H1 (cell line): ENCODE results near the gene ITPRIPL2. TPM values are rescaled to one million over a fixed set of nuclear protein-coding genes. Genes with fewer than 3 reads are reported as not detected.

ENCODE experiments used
- FOSL1 ChIP-seq: IDR thresholded peaks from 2 replicates; pipeline ENCODE4 v1.6.1; 2011; ENCODE audit warnings: mild to moderate bottlenecking, low read depth, low read length, moderate library complexity; ENCODE audit not compliant: insufficient read depth
- GABPA ChIP-seq: IDR thresholded peaks from 2 replicates; pipeline ENCODE4 v1.6.1; 2011; ENCODE audit warnings: mild to moderate bottlenecking, low read length, moderate library complexity, borderline replicate concordance; ENCODE audit not compliant: insufficient read depth
- TCF12 ChIP-seq: IDR thresholded peaks from 2 replicates; pipeline ENCODE4 v1.6.1; 2011; ENCODE audit warnings: low read depth, mild to moderate bottlenecking, low read length
- TEAD4 ChIP-seq: IDR thresholded peaks from 2 replicates; pipeline ENCODE4 v1.6.1; 2012; ENCODE audit warnings: low read depth, low read length, inconsistent platforms, mixed read lengths
- polyA plus RNA-seq, 7 experiments: library from polyadenylated mRNA; depleted of rRNA in 3 of 7; stranded (reverse) in 5 of 7; unstranded in 2 of 7; fragments of >200 nt in 5 of 7; fragments of 200-250 nt in 2 of 7; gene quantifications; 1 replicate in 5 of 7; 2 replicates in 1 of 7; 4 replicates in 1 of 7; pipeline versions ENCODE4 v1.2.1 to v1.2.3, GENCODE V29; 2011 to 2013; ENCODE audit warnings: missing spikeins in 2 of 7, mixed read lengths in 2 of 7
- total RNA-seq: library from RNA; stranded (reverse); fragmentation: NEBNext Ultra II Directional; extraction: Animal tissue kit (Norgen Biotek cat#: 25700); gene quantifications from 2 replicates; pipeline ENCODE4 v1.2.1, GENCODE V29; 2021
- TF ChIP-seq, protein P1 (sequence below): fragments of 300-600 bp; sonication (generic); IDR thresholded peaks from 2 replicates; pipeline ENCODE4 v1.7.1; 2012; ENCODE audit warnings: low read length, moderate library complexity, mild to moderate bottlenecking, inconsistent platforms; ENCODE audit not compliant: insufficient replicate concordance
- TF ChIP-seq, protein P2 (sequence below): IDR thresholded peaks from 2 replicates; pipeline ENCODE4 v1.6.1; 2012; ENCODE audit warnings: inconsistent platforms

Gene ITPRIPL2
- total and polyA plus RNA-seq, 2 of the 8 experiments (the other 6 are each of a cell fraction or from before 2014, with no cell fraction given): 1.1 to 3.4 TPM

DNA sequence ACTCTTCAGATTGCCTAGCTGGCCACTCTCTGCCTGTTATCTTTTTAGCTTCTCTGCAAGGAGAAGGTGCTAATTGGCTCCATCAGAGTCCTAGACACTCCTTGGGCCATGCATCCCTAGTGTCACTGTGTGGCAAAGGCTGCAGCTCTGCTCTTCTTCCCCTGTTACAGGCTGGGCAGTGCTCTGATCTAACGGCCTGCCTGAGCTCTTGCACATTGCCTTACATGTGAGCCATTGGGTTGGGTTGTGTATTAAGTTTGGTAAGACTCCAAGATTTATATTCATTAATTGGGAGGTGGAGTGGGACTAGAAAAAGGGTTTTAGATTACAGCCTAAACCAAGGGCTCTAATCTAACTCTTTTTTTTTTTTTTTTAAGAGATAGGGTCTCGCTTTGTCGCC is 31.2 kb downstream of the ITPRIPL2 start (continued):
- TF ChIP-seq, protein P1, sequence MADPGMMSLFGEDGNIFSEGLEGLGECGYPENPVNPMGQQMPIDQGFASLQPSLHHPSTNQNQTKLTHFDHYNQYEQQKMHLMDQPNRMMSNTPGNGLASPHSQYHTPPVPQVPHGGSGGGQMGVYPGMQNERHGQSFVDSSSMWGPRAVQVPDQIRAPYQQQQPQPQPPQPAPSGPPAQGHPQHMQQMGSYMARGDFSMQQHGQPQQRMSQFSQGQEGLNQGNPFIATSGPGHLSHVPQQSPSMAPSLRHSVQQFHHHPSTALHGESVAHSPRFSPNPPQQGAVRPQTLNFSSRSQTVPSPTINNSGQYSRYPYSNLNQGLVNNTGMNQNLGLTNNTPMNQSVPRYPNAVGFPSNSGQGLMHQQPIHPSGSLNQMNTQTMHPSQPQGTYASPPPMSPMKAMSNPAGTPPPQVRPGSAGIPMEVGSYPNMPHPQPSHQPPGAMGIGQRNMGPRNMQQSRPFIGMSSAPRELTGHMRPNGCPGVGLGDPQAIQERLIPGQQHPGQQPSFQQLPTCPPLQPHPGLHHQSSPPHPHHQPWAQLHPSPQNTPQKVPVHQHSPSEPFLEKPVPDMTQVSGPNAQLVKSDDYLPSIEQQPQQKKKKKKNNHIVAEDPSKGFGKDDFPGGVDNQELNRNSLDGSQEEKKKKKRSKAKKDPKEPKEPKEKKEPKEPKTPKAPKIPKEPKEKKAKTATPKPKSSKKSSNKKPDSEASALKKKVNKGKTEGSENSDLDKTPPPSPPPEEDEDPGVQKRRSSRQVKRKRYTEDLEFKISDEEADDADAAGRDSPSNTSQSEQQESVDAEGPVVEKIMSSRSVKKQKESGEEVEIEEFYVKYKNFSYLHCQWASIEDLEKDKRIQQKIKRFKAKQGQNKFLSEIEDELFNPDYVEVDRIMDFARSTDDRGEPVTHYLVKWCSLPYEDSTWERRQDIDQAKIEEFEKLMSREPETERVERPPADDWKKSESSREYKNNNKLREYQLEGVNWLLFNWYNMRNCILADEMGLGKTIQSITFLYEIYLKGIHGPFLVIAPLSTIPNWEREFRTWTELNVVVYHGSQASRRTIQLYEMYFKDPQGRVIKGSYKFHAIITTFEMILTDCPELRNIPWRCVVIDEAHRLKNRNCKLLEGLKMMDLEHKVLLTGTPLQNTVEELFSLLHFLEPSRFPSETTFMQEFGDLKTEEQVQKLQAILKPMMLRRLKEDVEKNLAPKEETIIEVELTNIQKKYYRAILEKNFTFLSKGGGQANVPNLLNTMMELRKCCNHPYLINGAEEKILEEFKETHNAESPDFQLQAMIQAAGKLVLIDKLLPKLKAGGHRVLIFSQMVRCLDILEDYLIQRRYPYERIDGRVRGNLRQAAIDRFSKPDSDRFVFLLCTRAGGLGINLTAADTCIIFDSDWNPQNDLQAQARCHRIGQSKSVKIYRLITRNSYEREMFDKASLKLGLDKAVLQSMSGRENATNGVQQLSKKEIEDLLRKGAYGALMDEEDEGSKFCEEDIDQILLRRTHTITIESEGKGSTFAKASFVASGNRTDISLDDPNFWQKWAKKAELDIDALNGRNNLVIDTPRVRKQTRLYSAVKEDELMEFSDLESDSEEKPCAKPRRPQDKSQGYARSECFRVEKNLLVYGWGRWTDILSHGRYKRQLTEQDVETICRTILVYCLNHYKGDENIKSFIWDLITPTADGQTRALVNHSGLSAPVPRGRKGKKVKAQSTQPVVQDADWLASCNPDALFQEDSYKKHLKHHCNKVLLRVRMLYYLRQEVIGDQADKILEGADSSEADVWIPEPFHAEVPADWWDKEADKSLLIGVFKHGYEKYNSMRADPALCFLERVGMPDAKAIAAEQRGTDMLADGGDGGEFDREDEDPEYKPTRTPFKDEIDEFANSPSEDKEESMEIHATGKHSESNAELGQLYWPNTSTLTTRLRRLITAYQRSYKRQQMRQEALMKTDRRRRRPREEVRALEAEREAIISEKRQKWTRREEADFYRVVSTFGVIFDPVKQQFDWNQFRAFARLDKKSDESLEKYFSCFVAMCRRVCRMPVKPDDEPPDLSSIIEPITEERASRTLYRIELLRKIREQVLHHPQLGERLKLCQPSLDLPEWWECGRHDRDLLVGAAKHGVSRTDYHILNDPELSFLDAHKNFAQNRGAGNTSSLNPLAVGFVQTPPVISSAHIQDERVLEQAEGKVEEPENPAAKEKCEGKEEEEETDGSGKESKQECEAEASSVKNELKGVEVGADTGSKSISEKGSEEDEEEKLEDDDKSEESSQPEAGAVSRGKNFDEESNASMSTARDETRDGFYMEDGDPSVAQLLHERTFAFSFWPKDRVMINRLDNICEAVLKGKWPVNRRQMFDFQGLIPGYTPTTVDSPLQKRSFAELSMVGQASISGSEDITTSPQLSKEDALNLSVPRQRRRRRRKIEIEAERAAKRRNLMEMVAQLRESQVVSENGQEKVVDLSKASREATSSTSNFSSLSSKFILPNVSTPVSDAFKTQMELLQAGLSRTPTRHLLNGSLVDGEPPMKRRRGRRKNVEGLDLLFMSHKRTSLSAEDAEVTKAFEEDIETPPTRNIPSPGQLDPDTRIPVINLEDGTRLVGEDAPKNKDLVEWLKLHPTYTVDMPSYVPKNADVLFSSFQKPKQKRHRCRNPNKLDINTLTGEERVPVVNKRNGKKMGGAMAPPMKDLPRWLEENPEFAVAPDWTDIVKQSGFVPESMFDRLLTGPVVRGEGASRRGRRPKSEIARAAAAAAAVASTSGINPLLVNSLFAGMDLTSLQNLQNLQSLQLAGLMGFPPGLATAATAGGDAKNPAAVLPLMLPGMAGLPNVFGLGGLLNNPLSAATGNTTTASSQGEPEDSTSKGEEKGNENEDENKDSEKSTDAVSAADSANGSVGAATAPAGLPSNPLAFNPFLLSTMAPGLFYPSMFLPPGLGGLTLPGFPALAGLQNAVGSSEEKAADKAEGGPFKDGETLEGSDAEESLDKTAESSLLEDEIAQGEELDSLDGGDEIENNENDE: no peak
- no peak for TF ChIP-seq TEAD4
- no peak for TF ChIP-seq TCF12
- TF ChIP-seq FOSL1: no peak
- TF ChIP-seq, protein P2, sequence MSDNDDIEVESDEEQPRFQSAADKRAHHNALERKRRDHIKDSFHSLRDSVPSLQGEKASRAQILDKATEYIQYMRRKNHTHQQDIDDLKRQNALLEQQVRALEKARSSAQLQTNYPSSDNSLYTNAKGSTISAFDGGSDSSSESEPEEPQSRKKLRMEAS: no peak
- no peak for TF ChIP-seq GABPA
